GM18873 (cell line): ENCODE results near the gene SYNDIG1.
"Not testable (repeated sequence)": the region's sequence is repeated elsewhere in the genome, so short reads cannot be mapped to it uniquely, and the experiment has no call there.

Experiments used
- ATAC-seq: cut with Tn5 transposase; IDR thresholded peaks from one replicate; pipeline ENCODE4 v1.9.1; 2021; ENCODE audit warnings: mild to moderate bottlenecking, moderate library complexity, moderate number of reproducible peaks; ENCODE audit not compliant: unreplicated experiment, low FRiP score

SYNDIG1 gene

GRCh38 chr20:24490598-24490997, 21.2 kb downstream of the SYNDIG1 start:
- no peak for ATAC-seq

- no peak for ATAC-seq
Measured at GRCh38 chr20:24491041-24491756, 21.8 kb downstream of the SYNDIG1 start.

GRCh38 chr20:24492031-24492607, 22.7 kb downstream of the SYNDIG1 start:
- ATAC-seq = no peak

- no peak for ATAC-seq
Measured at GRCh38 chr20:24492698-24493097, 23.3 kb downstream of the SYNDIG1 start.

- ATAC-seq = no peak
Measured at GRCh38 chr20:24493181-24493580, 23.8 kb downstream of the SYNDIG1 start.

- ATAC-seq = no peak
Measured at GRCh38 chr20:24493661-24494459, 24.4 kb downstream of the SYNDIG1 start.

GRCh38 chr20:24494460-24494920, 25.1 kb downstream of the SYNDIG1 start:
- ATAC-seq = no peak

- ATAC-seq = no peak
Measured at GRCh38 chr20:24495266-24495665, 25.8 kb downstream of the SYNDIG1 start.

GRCh38 chr20:24497851-24498250, 28.4 kb downstream of the SYNDIG1 start:
- ATAC-seq = no peak

GRCh38 chr20:24498641-24499040, 29.2 kb downstream of the SYNDIG1 start:
- ATAC-seq = no peak

- no peak for ATAC-seq
Measured at GRCh38 chr20:24499472-24499871, 30.0 kb downstream of the SYNDIG1 start.

- ATAC-seq = no peak
Measured at GRCh38 chr20:24501764-24502556, 32.5 kb downstream of the SYNDIG1 start.

- no peak for ATAC-seq
Measured at GRCh38 chr20:24502661-24503060, 33.2 kb downstream of the SYNDIG1 start.

GRCh38 chr20:24503352-24503931, 34.0 kb downstream of the SYNDIG1 start:
- ATAC-seq = no peak

- no peak for ATAC-seq
Measured at GRCh38 chr20:24504331-24505285, 35.2 kb downstream of the SYNDIG1 start.

GRCh38 chr20:24506146-24506545, 36.7 kb downstream of the SYNDIG1 start:
- ATAC-seq = no peak

- ATAC-seq = no peak
Measured at GRCh38 chr20:24506696-24507095, 37.3 kb downstream of the SYNDIG1 start.

- no peak for ATAC-seq
Measured at GRCh38 chr20:24507182-24507853, 37.9 kb downstream of the SYNDIG1 start.

GRCh38 chr20:24512441-24512840, 43.0 kb downstream of the SYNDIG1 start:
- ATAC-seq = not testable (repeated sequence)
